Body of pancreas (tissue), 4 donors: ENCODE measurements around the gene CERK.

Experiments used
- POLR2A ChIP-seq, 3 donors: fragments of 450-650 bp; IDR thresholded peaks; one replicate each; pipeline ENCODE4 v1.6.1; 2016; ENCODE audit warnings: antibody characterized with exemption in 3 of 3, mild to moderate bottlenecking in 2 of 3
- TF ChIP-seq, protein P1 (sequence below), 7 experiments: fragments of 450-650 bp in 4 of 7; fragments of 200-600 bp in 3 of 7; sonication (generic) in 3 of 7; IDR thresholded peaks; one replicate each; pipeline ENCODE4 v1.5.1; 2016 to 2019; ENCODE audit warnings: antibody characterized with exemption in 7 of 7

- TF ChIP-seq POLR2A (IDR thresholded peaks at IDR 0.05) = no peak
- TF ChIP-seq, protein P1, sequence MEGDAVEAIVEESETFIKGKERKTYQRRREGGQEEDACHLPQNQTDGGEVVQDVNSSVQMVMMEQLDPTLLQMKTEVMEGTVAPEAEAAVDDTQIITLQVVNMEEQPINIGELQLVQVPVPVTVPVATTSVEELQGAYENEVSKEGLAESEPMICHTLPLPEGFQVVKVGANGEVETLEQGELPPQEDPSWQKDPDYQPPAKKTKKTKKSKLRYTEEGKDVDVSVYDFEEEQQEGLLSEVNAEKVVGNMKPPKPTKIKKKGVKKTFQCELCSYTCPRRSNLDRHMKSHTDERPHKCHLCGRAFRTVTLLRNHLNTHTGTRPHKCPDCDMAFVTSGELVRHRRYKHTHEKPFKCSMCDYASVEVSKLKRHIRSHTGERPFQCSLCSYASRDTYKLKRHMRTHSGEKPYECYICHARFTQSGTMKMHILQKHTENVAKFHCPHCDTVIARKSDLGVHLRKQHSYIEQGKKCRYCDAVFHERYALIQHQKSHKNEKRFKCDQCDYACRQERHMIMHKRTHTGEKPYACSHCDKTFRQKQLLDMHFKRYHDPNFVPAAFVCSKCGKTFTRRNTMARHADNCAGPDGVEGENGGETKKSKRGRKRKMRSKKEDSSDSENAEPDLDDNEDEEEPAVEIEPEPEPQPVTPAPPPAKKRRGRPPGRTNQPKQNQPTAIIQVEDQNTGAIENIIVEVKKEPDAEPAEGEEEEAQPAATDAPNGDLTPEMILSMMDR (IDR thresholded peaks at IDR 0.05) = no peak
Observed at GRCh38 chr22:46678003-46678657, 59.9 kb downstream of the CERK start.
